Activated gamma-delta T cell treated with Interleukin-2 at 50 U/mL for 16 hours (primary cell): ENCODE results near the gene FBXW12.

ENCODE experiments used
- DNase-seq: peaks from one replicate; pipeline ENCODE4 v3.0.0-alpha.2; 2020

FBXW12 gene

DNA sequence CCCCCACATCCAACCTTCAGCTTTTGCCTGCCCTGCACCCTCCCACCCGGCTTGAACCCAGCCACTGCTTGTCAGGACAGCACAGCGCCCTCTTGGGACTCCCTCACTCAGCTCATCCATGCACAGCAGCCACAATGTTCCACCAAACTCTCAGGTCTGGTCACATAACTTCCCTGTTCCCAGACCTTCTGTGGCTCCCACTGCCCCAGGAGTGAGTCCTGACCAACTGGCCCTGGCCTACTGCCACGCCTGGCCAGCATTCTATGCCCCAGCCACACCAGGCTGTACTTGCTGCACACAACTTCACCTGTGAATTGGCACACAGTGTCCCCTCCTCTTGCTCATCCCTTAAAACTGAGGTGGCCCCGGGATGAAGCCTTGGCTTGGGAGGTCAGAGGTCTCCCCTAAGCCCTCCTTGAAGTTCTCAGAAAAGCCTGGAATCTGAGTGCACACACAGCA, 36.8 kb downstream of the FBXW12 start:
- DNase-seq, result no peak

DNA sequence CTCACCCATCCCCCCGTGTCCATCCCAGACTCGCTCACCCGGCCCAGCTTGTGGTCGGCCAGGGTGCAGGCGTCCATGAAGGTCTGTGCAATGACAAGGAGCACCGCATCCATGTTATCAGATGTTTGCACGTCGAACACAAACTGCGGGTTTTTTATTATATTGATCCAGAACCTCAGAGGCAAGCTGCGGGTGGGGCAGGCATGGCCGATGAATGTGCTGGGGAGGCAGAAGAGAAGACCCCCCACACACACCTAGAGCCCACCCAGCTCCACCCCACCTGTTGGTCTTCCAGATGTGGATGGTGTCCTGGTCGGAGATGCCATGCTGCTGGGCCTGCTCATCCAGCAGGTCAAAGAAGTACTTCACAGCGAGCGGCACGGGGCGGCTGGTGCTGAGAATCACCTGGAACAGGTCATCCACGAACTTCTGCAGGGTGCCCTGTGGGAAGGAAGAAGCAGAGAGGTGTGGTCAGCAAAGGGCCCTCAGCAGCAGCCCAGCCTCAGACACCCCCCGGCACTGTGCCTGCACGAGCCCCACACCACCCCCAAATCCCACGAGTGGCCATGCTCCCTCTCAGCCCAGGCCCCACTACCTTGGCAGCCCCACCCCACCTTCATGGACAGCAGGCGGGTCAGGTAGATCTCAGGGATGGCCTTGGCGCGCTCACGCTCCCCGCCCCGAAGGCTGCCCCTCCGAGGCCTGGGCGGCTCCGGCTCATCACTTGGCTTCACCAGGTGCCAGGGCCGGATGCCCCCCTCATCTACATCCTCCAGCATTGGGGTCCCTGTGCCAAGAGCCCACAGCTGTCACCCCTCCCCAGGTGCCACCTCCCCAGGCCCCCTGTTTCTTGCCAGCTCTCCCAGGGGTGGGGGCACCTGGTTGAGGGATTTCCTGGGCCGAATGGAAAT, 37.5 kb downstream of the FBXW12 start:
- peak; percentile 2 for DNase-seq

DNA sequence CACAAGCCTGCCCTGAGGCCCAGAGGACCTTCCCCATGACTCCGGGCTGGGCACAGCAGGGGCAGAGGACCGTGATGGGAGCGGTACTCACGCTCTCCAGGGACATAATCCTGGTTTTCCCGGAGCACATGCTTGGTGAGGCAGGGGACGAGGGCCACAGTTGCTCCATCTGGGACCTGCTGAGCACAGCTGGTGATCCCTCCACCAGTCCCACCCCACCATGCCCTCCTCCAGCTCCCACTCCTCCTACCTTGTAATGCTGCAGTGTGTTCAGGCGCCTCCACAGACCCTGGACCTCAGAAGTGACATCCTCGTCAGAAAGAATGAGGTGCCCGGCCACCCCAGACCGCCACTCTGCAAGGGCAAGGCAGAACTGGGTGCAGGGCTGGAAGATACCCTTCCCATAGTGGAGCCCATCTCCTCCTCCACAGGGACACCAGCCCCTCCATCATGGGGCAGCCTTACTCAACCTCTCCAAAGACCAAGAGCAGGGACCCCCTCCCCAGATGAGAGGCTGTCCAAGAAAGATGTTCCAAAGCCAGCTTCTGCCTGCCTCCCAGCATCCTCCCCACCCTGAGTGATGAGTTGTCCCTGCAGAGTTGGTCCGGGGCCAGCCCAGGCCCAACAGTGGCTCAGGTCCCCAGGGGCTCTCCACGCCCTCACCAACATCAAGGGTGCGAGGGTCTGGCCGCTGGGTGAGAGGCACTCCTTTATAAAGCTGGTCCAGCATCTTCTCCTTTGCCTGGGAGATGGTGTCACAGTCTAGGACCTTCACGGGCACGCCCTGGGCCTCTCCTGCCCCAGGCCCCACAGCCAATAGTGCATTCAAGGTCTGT, 38.4 kb downstream of the FBXW12 start:
- no peak for DNase-seq

- no peak for DNase-seq
Measured at GRCh38 chr3:48411041-48411588, 39.1 kb downstream of the FBXW12 start.

DNA sequence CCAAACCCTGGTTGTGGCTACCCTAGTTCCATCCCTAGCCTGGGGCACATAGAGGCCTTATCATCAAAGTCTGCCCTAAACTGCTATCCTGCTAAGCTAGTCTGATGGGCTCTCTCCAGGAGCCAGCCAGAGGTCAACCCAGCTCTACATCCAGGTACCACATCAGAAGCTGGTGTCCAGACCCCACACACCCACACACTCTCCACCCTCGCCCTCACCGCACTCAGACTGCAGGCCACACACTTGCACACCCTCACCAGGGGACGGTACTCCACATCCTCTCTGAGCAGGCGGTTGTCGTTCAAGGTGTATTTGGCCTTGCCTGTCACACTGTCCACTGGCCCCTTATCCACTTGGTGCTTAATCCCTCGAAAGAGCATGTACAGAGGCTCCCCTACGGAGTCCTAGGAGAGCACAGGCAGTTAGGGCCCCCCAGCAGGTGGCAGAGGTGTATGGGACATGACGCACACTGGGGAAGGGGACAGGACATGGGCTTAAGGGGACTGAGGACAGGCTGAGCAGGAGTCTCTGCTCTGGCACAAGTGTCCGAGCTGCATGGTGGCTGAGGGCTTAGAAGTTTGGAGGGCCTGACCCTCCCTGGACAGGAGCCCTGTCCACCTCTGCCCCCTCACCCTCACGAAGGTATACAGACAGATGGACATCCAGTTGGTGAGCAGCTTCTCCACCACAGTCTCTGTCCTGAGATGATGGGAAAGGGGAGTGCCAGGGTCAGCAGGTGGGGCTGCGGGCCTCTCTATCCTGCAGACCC, 39.8 kb downstream of the FBXW12 start:
- DNase-seq, result no peak

DNA sequence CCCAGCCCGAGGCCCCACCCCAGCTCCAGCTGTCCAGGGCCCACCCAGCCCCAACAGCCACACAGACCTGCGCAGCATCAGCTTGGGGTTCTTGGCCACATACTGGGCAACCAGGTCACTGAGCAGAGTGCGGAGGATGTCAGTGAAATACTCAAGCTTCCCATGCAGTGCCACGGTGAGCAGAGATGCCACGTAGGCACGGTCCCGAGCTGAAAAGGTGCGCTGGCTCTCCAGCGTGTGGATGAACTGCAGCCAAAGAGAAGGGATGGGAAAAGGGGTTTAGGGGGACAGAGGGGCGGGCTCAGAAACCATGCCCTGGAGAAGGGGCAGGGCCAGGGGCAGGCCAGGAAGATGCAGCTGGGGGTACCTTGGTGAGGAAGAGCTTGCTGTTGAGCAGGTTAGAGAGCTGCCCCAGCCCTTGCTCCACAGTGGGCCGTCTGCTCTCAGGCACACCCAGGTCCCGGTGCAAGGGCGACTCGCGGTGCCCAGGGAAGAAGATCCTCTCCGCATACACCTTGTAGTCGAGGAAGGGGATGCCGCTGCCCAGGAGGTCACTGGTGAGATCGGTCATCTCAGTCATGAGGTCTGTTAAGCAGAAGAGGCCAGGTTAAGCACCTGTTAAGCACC, 40.5 kb downstream of the FBXW12 start:
- DNase-seq, result no peak

- DNase-seq, result no peak
Measured at GRCh38 chr3:48413086-48413485, 41.1 kb downstream of the FBXW12 start.

DNA sequence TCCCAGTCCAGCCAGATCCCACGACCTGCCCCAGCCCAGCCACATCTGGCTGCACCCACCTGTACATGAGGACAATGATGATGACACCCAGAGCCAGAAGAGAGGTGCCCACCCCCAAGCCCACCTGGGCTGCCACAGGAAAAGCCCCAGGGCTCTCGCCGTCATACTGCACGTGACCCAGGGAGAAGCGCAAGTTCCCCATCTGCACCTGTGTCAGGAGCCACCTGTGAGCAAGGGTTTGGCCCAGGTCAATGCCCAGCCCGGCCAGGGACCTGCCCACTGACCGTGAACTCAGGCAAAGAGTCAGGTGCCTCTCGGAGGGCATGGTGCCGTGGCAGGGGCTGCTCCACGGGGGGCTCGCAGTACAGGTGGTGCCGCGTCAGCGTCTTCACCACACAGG, 41.6 kb downstream of the FBXW12 start:
- no peak for DNase-seq

DNA sequence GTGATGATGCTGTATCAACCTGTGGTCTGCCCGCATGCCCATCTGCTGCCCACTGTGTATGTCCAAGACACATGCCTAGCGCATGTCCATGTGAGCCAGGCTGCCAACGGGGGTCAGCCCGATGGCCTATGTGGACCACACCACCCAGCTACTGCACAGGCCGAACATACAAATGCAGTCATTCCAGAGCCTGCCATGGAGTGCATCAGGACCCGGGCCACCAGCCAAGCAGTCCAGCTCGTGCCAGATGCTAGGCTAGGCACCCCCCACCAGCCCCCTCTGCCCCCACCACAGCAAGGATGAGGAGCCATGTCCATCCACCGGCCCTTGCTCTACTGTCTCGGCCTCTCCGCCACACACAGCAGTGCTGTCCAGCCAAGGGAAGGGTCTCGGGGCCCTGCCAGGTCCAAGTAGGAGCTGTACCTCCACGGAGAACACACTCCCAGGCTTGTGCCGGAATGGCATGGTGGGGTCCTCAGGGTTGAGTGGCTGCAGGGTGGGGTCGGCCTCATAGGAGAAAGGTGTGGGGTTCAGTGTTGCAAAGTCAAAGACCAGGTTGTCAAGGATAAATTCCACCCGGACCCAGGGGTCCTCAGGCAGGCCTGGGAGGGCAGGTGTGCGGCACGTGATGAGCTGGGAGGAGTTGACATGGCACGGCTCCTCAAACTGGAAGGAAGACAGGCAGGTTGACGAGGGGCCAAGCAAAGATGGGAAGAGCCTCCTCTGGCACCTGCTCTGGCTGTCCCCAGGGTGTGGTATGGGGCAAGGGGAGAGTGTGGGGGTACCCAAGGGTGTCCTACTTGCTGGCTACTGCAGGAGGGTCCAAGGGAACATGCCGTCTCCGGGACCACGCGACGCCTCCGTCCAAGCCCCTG, 42.6 kb downstream of the FBXW12 start:
- no peak for DNase-seq

DNA sequence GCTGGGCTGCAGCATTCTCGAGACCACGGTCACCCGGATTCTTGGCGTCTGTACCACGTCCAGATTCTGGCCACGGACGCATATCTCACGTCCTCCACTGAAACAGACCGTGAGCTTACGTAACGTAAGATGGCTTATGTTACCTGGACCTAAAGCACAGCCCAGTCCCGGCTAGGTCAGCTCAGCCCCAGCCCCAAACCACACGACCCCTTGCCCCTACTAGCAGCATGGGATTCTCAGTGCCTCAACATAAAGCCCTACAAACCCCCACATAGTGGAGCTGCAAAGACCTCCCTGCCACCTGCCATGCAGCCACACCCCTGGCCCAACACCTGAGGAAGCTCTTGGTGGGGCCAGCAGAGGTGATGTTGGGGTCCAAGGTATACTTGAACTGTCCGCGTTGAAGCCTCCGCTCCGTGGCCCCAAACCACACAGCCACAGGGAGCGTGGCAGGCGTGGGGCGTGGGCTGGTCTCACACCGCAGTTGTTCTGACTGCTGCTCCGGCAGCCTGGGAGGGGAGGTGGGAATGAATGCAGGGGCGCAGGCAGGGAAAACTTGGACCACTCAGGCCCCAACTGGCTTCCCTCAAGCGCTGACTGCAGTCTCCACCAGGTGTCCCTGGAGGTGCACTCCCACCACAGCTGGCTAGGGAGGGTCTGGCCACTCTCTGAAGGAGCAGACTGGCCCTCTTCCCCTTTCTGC, 43.4 kb downstream of the FBXW12 start:
- no peak for DNase-seq

DNA sequence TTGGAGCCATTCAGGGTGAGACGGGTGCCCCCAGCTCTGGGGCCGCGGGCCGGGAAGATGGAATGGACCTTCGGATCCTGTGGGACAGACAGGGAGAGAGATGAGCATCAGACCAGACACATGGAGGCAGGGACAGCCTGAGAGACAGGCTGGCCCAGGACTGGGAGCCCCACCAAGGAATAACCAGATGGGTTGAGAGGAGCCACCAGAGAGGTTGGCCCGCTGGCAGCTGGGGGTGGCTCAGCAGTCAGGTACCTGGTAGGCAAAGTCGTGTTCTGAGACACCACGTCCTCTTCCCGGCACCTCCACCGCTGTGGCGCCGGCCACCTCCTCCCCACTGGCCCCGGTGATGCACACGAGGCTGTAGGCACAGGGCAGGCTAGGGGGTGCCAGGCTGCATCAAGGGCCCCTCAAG, 44.1 kb downstream of the FBXW12 start:
- DNase-seq, result no peak

DNA sequence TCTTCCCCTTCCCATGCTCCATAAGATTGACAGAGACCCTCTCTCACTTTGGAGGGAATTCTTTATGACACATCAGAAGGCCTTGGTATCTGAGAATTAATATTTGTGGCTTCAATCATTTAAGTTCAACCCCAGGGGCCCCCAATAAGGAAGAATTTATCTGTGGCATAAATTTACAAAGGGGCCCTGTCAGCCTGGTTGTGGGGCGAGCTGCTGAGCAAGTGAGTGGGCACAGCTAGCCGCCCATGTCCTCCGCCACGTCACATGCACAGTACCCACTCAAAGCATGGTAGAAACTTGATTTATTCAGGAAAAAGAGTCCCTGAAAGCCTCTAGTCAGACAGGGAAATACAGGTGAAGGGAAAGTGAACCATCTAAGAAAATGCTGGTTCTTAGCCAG, 44.5 kb downstream of the FBXW12 start:
- DNase-seq, result no peak

DNA sequence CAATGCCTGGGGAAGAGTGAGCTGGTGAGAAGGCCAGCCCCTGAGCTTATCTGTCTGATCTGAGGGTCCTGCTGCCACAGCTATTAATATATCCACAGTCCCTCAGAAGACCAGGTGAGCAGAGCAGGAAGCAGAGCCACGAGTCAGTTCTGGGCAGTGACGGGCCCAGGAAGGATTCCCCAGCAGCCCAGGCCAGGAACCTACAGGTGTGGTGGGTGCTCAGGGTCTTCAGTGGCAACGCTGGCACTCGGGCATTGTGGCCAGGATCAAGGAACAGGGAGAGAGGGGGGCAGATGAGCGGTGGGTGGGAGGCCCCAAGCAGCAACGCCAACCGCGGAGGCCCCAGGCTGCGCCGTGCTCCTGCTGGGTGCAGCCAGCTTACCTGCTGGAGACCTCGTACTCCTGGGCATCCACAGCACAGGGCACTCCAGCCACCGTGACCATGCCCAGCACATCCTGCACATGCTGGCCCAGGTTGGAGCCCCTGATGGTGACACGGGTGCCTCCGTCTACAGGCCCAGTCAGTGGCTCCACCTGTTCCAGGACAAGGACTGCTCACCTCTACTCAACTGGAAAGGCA, 45.6 kb downstream of the FBXW12 start:
- no peak for DNase-seq

- DNase-seq, result no peak
Measured at GRCh38 chr3:48418140-48418539, 46.1 kb downstream of the FBXW12 start.

- no peak for DNase-seq
Measured at GRCh38 chr3:48418651-48419050, 46.6 kb downstream of the FBXW12 start.

DNA sequence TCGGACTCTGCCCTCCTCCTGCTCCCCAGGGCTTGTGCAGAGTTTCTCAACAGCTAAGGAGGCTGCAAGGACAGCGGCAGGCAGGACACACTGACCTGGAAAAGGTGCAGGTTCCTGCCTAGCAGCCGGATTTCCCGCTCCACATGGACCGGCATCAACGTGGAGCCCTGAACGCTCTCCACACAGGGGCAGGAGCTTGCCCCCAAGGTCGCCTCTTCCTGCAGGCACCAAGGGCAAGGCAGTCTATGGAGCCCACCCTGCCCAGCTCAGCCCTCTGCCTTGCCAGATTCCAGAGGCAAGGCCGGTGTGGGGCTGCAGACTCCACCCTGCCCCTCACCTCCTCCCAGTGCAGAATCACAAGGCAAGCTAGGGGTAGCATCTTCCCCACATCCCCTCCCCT, 47.1 kb downstream of the FBXW12 start:
- DNase-seq, result no peak

DNA sequence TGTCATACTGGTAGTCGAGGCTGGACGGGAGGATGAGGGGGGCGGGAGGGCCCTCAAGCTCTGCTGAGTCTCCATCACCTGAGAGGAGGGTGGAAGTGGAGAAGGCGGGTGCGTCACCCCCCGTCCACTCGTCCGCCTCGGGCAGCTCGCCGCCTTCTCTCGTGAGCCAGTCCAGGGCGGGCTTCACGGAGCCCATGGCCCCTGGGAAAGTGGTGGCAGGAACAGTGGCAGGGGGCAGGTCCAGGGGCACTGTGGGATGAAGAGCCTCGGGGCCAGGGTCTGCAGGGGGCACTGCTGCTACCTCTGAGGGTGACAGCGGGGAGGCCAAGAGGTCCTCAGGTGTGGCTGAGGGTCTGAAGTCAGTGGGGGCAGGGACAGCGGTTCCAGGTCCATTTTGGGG, 47.6 kb downstream of the FBXW12 start:
- no peak for DNase-seq

DNA sequence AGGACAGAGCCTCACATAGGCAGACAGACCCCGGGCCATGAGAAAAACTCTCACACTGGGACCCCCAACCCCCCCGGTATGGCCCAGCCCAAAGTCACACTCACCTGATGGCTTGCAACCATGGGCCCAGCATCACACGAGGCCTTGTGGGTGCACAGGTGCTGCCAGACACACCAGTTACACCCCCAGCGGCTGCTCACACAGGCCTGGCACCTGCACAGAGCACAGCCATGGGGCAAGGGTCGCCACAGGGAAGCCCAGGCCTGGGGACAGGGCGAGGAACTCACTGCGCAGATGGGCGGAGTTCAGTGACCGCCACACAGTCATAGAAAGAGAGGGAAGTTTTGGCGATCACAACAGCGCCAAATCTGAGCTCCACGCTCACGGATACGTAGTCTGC, 48.5 kb downstream of the FBXW12 start:
- no peak for DNase-seq

DNA sequence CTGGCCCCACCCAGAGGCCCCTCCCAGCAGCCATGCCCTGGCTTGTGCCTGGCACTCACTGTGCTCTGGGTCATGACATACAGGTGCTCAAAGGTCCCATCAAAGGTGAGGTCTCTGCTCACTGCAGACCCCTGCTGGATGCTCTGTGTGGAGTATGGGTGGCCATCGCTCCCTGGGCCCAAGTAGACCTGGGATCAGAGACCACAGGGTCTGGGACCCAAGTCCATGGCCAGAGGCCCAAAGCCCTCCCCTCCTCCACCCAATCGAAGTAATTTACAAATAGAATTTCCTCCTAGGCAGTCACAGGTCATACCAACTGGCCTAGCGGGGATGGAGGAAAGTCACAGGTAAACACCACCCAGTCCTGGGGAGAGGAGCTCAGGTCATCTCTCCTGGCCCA, 50.3 kb downstream of the FBXW12 start:
- DNase-seq, result no peak

GRCh38 chr3:48422681-48423080, 50.7 kb downstream of the FBXW12 start:
- DNase-seq, result no peak
